ENCODE results near the gene SELENOW.
"Not testable (repeated sequence)": the region's sequence is repeated elsewhere in the genome, so short reads cannot be mapped to it uniquely, and the experiment has no call there.

The SELENOW gene

DNA sequence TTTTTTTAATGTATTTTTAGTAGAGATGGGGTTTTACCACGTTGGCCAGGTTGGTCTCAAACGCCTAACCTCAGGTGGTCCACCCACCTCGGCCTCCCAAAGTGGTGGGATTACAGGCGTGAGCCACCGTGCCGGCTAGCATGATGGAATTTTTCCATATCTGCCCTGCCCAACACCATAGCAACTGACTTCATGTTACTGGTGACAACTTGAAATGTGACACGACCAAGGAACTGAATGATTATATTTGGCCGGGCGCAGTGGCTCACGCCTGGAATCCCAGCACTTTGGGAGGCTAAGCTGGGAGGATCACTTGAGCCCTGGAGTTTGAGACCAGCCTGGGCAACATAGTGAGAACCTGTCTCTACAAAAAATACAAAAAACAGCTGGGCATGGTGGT is 8.8 kb downstream of the SELENOW start:
- DNase-seq, result not testable (repeated sequence)

DNA sequence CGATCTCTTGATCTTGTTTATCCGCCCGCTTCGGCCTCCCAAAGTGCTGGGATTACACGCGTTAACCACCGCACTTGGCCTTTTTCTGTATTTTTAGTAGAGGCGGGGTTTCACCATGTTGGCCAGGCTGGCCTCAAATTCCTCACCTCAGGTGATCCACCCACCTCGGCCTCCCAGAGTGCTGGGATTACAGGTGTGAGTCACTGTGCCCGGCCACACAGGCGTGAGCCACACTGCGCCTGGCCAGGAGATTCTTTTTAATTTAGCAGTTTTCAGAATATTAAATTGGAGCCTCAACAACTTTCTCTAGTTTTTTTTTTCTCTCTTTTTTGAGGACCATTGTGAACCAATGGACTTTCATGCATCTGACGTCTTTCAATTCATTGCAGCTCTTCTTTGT is 11.3 kb downstream of the SELENOW start:
- DNase-seq, result not testable (repeated sequence)

DNA sequence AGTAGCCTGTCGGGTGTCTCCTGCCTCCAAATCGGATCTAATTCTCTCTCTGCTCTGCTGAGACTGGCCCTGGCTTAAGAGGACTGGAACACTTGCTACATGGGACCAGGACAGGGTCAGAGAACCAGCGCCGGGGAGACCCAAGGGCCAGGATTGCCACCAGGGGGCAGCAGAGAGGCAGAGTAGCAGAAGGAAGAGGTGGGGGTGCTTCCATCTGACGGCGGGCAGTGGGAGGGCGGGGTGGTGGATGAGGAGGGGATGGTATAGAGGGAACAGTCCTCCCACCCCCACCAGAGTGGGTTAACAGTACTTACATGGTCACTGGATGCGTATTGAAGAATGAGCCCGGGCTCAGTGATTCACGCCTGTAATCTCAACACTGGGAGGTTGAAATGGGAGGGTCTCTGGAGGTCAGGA is 11.9 kb downstream of the SELENOW start:
- DNase-seq, result no peak

DNA sequence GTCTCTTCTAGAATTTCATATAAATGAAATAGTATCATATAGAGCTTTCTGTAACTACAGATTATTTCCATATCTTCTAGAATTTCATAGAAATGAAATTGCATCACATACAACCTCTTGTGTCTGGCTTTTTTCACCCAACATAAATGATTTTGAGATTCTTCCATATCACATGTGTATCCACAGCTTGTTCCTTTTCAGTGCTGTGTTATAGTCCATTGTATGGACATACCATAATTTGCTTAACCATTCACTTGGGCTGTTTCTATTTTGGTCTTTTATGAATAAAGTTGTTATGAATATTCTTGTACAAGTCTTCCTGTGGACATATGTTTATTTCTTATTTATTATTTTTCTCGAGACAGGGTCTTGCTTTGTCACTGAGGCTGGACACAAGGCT is 14.1 kb downstream of the SELENOW start:
- no peak for DNase-seq

DNA sequence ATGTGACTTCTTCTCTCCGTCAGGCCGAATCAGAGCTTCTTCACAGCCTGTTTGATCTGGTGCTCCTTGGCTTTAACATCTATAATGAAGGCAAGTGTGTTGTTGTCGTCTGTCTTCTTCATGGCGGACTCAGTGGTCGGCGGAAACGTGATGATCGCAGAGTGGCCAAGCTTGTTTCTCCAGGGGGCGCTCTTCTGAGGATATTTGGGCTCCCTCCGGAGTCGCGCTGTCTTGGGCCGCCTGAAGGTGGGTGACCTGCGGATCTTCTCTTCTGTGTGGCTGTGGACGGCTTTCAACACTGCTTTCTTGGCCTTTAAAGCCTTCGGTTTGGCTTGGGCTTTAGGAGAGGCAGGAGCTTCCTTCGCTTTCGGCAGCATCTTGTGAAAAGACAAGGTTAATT is 16.0 kb downstream of the SELENOW start:
- no peak for DNase-seq

DNA sequence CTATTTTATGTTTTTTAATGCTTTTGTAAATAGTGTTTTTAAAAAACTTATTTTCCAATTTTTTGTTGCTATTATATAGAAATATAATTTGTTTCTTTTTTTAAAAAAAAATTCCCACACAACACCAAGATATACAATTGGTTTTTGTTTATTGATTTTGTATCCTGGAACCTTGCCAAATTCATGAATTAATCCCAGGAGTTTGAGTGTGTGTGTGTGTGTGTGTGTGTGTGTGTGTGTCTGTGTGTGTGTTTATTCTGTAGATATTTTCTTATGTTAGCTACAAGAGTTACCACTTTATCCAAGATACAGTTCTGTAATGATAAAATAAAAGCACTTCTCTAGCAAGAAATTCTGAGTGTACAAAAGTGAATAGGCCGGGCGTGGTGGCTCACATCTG is 18.3 kb downstream of the SELENOW start:
- no peak for DNase-seq

DNA sequence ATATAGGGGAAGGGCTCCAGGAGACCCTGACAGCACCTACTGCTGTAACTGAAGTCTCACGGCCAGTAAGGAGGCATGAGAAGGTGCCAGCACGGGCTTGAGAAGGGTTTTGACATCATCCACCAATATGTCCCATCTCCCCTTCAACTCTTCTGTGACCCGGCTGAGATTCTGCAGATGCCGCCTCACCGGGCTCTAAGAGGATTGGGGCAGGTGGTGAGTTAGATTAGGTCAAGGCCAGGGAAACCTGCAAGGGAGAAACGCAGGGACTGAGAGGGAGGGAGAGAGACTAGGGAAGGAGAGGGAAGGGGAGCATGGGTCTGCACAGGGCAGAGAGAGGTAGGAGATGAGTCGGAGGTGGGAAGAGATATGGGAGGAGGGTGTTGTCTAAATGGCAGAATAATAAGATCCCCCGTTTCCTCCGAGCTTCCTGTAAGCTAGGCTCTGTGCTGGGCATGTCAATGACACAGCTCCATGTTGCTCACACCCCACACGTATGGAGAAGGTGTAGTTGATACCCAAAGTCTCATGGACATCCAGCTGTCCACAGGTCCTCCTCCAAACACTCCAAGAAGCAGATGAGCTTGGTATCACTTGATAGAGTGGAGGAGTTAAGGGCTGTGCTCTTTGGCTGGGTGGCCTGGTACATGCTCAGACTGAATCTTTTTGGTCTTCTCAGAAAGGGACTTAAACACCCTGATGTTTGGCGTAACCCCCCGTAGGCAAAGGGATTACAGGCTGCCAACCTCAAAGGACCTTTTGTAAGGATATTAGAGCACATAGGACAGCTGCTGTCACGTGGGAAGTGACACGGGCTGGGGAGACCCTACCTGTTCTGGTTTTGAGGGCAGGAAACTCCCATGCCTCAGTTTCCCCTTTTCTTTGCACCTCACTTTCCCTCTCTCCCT is 19.7 kb downstream of the SELENOW start:
- no peak for DNase-seq

DNA sequence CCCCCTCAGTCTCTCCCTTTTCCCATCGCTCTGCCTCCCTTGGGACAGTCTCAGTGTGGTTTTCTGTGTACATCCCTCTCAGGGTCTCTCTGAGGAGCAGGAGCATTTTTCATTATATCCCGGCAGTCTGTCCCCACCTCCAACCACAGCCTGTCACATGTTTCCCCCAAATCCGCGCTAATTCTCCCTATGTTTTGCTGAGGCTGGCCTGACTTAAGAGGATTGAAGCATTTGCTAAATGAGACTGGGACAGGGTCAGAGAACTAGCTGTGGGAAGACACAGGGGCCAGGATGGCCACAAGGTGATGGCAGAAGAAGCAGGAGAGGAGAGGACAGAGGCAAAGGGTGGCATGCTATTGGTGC is 20.4 kb downstream of the SELENOW start:
- DNase-seq, result no peak

DNA sequence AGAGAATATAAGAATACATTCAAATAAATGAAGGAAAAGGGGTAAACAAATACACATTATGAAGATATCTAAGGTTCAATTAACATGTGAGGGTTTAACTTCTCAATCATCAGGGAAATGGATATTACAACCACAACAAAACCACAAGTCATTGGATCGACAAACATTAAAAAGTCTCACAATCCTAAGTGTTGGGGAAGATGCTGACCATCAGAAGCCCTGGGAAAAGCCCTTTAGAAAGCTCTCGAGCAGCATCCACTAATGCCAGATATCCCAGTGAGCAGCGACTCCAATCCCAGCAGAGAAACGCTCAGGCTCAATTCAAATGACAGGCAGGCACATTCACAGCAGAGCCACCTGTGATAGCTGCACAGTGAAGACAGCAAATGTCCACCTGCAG is 22.8 kb downstream of the SELENOW start:
- no peak for DNase-seq

DNA sequence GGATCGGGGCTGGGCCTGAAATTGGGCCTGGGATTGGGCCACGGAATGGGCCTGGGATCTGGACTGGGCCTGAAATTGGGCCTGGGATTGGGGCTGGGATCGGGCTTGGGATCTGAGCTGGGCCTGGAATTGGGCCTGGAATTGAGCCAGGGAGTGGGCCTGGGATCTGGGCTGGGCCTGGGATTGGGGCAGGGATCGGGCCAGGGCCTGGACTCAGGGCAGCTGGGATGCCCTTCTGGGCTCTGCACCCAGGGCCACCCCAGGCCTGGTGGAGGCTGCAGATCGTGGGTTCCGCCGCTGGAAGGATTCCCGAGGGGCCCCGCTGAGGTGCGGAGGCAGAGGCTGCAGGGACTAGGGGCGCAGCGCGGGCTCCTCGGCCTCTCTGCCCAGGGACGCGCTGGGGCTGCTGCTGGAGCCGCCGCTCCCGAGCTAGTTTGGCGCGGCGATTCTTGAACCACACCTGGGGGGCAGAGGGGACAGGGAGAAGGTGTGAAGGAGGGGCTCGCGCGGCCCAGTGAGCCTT is 24.1 kb downstream of the SELENOW start:
- no peak for DNase-seq

DNA sequence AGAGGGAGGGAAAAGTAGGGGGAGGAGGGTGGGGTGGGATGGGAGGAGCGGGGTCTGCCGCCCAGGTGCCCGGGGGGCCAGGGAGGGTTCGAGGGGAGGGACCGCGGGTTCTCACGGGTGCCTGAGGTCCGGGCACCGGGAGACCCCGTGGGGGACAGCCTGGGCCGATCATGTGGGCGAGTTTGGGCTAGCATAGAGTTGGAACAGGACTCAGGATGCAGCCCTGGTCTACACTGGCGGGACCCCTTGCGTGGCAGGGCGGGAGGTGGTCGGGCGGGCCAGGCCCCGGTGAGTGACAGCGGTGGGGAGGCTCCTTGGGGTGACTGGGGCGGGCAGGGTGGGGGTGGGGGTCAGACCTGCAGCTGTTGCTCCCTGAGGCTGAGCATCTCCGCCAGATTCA is 24.6 kb downstream of the SELENOW start:
- not testable (repeated sequence) for DNase-seq

DNA sequence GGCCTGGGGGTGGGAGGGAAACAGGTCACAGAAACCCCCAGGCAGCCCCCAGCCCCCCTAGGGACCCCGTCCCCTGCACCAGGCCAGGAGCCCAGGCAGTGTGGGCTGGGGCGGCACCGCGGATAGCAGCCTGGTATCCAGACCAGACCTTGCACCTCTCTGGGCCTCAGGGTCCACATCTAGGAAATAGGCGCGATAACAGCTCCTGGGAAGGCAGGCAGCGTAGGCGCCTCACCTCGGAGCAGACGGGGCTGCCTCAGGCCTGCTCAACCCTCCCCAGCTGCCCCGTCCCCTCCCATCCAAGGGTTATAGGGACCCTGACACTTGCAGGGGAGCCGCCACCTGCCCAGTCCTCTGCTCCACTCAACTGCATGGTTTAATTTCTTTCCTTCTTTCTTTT is 25.2 kb downstream of the SELENOW start:
- not testable (repeated sequence) for DNase-seq

DNA sequence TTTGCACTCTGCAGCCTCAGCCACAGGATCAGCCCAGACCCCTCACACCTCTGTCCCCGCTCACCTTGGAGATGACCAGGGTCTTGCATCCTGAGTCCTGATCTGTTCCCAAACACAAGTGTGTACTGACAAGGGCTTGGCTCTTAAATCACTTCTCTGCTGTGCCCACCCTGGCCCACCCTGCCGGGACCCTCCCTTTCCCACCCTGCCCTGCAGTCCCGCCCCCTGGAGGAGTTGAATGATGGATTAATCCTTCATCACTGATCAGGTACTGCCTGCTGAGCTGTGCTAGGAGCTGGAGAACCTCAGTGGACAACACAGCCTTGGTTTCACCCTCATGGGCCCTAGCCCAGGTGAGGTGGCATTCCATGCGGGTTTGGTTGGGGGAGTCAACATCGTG is 25.9 kb downstream of the SELENOW start, which contains the start of gene TPRX1:
Gene TPRX1 (minus strand): TSS at position 101 of the 400 bp plus-strand sequence. CDS start 12 bp downstream, at position 89.
- not testable (repeated sequence) for DNase-seq

DNA sequence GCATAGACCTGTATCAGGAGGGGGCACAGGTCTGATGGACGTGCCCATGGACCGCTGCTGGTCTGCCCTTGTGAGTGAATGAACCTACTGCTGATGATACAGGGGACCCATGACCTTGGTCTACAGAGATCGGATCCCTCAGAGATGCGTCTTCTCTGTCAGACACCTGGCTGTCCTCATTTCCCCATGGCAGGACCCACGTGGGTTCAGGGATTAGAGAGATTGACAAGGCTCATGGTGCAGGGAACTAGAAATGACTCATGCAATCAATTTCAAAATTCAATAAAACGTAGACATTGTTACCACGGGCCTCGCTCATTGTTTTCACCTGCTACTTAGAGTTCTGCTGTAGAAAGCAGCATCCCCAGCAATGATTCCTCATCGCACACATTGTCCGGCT is 26.8 kb downstream of the SELENOW start:
- DNase-seq, result no peak

DNA sequence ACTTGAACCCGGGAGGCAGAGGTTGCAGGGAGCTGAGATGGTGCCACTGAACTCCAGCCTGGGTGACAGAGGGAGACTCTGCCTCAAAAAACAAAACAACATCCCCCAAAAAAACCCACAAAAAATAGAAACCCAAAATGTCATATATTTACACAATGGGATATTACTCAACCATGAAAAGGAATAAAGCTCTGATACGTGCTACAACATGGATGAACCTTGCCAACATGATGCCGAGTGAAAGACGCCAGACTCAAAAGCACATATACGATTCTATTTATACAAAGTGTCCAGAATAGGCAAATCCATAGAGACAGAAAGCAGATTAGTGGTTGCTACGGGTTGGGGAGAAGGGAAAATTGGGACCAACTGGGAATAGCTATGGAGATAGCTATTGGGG is 27.9 kb downstream of the SELENOW start:
- DNase-seq, result no peak

DNA sequence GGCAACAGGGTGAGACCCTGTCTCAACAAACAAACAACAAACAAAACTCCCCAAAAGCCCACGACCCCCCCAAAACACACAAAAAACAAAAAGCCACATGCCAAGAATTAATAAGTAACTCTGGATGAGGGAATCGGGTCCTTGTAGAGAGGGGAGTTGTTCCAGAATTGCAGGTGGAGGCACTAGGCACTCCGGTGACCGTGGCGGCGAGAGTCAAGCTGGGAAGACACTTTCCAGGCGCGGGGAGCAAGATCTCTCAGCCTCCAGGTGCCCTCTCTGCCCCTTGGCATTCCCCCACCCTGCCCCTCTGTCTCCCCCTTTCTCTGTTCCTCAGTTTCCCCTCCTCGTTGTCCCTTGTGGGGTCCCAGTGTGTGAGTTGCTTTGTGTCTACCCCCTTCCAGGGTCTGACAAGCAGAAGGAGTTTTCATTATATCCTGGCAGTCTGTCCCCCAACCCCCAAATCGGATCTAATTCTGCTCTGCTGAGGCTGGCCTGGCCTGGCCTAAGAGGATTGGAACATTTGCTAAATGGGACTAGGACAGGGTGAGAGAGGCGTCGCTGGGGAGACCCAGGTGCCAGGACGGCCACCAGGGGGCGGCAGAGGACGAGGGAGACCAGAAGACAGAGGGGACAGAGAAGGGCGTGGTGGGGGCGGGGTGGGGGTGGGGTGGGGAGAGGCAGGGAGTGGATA is 34.9 kb downstream of the SELENOW start:
- DNase-seq, result no peak

DNA sequence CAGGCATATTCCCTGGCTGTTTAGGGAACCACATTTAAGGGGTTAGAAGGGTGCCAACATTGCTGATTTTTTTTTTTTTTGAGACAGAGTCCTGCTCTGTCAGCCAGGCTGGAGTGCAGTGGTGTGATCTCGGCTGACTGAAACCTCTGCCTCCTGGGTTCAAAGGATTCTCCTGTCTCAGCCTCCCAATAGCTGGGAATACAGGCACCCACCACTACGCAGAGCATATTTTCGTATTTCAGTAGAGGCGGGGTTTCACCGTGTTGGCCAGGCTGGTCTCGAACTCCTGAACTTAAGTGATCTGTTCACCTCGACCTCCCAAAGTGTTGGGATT is 35.5 kb downstream of the SELENOW start:
- no peak for DNase-seq

DNA sequence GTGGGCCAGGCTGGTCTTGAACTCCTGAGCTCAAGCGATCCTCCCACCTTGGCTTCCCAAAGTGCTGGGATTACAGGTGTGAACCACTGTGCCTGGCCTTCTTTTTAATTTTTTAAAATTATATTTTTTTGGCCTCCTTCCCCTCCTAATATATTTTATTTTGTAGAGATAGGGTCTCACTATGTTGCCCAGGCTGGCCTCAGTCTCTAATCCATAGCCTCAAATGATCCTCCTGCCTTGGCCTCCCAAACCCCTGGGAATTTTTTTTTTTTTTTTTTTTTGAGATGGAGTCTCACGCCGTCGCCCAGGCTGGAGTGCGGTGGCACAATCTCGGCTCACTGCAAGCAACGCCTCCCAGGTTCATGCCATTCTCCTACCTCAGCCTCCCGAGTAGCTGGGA is 37.8 kb downstream of the SELENOW start:
- DNase-seq, result not testable (repeated sequence)

DNA sequence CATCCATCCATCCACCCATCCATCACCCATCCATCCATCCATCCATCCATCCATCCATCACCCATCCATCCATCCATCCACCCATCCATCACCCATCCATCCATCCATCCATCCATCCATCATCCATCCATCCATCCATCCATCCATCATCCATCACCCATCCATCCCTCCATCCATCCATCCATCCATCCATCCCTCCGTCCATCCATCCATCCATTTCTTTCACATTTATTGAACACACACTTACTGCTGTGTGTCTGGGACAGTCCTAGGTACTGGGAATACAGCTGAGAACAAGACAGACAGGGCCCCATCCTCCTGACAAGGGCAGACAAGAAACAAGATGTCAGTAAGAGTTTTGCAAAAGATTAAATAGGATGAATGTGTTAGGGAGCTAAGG is 39.7 kb downstream of the SELENOW start:
- DNase-seq, result not testable (repeated sequence)

DNA sequence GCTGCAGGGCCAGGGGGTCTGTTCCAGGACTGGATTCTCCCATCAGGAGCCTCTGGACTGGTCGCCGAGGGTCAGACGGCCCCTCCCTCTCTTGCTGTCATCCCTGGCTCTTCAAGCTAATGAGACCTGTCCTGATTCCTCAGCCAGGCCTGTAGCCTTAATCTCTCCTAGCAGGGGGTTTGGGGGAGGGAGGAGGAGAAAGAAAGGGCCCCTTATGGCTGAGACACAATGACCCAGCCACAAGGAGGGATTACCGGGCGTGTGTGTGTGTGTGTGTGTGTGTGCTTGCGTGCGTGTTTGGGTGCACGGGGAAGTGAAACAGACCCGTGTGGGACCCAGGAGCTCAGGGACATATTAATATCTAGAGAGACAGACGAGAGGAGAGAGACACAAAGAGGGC is 41.4 kb downstream of the SELENOW start:
- DNase-seq, result no peak

DNA sequence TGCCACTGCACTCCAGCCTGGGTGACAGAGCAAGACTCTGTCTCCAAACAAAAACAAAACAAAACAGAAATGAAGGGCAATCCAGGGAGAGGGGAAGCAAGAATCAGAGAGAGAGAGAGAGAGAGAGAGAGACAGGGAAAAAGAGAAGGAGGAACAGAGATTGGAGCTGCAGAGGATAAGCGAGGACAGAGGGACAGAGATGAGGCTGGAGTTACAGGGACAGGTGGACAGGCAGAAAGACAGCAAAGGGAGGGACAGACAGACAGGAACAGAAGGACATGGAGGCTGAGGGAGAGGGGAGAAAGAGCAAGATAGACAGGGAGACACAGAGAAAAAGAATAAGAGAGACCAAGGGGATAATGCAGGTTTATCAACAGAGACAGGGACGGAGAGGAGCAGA is 41.9 kb downstream of the SELENOW start:
- no peak for DNase-seq

DNA sequence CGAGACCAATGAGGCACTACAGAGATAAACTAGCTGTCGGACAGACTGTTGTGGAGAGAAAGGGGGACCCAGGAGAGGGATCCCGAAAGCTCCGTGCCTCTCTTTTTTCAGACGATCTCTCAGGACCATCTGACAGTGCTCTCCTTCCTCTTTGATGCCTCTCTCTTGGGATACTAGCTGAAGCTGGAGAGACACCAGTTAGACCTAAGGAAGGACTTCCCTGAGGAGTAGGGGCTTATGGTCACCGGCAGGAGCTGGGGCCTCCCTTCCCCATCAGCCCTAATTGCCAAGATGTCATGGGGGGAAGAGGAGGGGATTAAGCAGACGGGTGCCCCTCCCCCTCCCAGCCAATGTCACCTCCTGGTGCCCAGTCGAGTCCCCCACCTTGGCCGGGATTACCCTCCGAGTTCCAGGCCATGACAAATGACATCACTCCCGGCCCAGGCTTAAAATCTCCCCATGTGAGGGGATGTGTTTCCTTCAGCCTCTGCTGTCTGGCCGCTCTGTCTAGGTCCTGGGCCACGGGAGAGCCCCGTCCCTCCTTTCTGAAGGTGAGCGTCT is 43.0 kb downstream of the SELENOW start, which contains the start of gene CRX:
Gene CRX (plus strand): TSS at position 478 of the 561 bp plus-strand sequence. CDS start 12,507 bp downstream, outside the sequence.
- DNase-seq, result no peak

DNA sequence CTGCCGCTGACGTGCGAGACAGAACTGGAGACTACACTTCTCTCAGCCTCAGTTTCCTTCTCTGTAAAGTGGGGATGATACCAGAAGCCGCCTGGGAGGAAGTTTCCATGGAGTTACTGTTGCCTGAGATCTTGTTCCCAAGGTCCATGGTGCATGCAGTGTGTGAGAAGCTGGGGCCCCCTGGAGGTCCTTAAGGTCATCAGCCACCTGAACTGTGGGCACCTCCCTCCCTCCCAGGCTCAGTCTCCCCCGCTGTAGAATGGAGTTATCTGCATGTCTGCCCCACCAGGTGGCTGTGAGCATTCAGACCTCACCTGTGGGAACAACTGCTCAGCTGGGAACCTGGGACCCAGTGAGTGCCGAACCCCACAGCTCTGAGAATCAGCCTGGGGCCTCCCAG is 45.9 kb downstream of the SELENOW start:
- no peak for DNase-seq

DNA sequence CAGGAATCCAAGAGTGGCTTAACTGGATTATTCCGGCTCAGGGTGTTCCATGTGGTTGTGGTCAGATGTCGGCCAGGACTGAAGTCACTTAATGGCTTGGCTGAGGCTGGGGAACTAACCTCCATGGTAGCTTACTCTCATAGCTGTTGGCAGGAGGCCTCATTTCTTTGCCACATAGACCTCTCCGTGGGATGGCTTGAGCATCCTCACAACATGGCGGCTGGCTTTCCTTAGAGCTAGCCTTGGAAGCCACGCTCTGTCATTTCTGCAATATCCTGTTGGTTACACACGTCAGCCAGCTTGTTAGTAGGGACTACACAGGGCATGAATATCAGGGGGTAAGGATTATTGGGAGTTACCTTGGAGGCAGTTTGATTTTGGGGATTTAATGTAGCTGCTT is 48.3 kb downstream of the SELENOW start:
- no peak for DNase-seq
